ENCODE results near the gene SLMAP. TPM values are rescaled to one million over a fixed set of nuclear protein-coding genes. Genes with fewer than 3 reads are reported as not detected.
"Not testable (repeated sequence)": the region's sequence is repeated elsewhere in the genome, so short reads cannot be mapped to it uniquely, and the experiment has no call there.

The SLMAP gene
- total RNA-seq, 1 experiment from 2014 or later: 78.9 TPM

DNA sequence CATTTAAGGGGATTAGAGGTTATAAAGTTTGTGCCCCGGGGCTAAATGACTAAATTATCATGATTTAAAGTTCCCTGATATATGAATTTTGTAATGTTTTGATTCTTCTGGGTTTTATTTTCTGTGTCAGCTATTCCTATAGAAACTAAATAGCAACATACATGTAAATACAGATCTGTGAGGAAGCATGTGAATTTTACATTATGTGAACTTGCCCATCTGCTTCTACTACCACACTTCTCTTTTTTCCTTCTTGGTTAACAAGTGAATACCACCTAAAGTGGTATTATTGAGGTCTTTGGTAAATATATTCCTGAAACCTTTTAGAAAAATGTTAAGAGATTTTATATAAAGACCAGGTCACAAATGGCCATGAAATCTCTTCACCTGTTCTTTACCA is 29.3 kb downstream of the SLMAP start:
- DNase-seq (ENCODE audit: low spot score): no peak
- in situ Hi-C loops (cut with HindIII; ENCODE audit: low sequenced_read_pairs): no loop called here

DNA sequence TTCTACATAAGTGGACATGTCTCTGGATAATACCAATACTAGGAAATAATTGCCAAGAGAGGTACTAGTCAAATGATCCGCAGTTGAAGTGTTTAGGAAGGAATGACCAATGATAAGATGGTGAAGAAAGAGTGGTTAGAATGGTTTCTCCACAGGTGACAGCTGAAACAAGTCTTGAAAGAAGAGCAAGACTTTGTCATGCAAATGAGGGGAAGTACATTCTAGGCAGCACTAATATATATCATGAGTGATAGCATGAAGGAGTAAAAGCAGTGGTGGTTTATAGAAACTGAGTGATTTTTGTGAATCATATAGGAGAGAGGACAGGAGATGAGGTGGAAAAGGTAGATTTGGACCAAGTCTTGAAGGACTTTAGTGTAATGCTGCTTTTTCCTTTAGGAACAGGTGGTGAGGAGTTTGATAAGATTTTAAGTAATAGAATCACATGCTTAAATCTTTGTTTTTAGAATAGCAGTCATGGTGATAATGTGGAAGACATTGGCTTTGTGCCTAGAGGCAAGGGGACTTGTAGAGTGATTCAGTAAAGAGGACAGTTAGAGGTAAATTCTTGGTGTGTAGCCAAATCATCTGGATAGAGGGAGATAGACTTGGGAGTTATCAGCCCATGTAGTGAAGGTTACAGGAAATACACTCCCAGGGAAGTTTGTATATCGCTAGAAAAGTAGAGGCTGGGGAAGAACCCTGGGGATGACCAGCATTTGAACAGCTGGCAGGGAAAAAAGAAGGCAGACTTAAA is 31.9 kb downstream of the SLMAP start:
- in situ Hi-C loops (cut with HindIII; ENCODE audit: low sequenced_read_pairs): no loop called here
- no peak for DNase-seq (ENCODE audit: low spot score)

DNA sequence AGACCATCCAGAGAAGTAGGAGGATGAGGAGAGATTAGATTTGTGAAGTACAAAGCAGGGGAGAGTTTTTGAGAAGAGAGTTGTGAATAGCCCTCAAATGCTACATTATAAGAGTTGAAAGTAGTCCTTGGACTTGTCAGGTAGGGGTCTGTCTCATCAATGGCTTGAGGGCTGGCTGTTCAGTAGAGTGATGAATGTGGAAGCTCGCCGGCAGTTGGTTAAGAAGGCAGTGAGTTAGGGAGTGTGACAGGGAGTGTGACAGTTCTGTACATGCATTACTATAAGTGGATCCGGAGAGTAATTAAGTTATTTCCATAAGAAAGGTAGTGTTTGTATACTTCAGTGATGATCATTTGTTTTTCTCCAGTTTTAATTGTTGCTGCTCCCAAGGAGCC is 32.5 kb downstream of the SLMAP start:
- no peak for DNase-seq (ENCODE audit: low spot score)
- in situ Hi-C loops (cut with HindIII; ENCODE audit: low sequenced_read_pairs): no loop called here

DNA sequence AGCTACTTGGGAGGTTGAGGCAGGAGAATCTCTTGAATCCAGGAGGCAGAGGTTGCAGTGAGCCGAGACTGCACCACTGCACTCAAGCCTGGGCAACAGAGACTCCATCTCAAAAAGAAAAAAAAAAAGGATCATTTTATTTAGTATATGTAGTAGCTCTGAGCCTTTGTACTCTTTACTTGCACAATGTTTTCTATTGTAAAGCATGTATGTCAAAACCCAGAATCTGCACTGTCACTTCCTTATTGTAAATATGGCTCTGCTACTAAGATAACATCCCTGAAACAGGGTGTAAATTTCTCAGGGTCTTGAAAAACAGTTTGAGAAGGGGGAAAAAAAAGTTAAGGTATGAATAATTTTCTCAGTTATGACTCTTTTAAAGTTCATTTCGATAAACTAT is 35.1 kb downstream of the SLMAP start:
- in situ Hi-C loops (cut with HindIII; ENCODE audit: low sequenced_read_pairs): no loop called here

DNA sequence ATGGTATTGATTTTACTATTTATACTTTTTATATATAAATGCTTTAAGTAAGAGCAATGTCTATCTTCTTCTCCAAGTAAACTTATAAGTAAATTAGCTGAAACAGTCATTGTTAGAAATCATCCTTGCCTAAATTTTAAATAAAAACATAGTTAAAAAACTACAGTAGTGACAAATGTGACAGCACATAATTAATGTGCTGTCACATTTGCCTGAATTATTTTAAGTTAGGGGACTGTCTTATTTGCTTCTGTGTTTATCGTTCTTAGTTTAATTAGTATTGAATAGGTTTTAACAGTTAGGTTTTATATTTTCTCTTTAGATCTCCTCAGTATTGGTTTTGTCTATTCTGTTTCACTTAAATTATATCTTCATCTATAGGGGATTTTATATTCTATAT is 36.1 kb downstream of the SLMAP start:
- in situ Hi-C loops (cut with HindIII; ENCODE audit: low sequenced_read_pairs): no loop called here
- DNase-seq (ENCODE audit: low spot score): no peak

More for the DNA sequence above, 35.1 kb downstream of the SLMAP start:
- no peak for DNase-seq (ENCODE audit: low spot score)

DNA sequence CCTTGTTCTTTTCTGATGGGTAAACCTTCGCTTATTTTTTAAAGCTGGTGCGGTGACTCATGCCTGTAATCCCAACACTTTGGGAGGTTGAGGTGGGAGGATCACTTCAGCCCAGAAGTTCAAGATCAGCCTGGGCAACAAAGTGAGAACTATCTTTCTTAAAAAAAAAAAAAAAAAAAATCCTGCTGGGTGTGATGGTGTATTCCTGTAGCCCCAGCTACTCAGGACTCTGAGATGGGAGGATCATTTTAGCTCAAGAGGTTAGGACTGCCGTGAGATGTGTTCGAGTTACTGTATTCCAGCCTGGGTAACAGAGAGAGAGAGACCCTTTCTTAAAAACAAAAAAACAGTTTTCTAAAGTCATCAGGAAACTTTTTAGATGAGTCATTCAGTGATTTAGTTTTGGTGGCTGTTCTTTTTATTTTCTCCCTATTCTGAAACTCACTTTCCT is 37.7 kb downstream of the SLMAP start:
- in situ Hi-C loops (cut with HindIII; ENCODE audit: low sequenced_read_pairs): no loop called here
- DNase-seq (ENCODE audit: low spot score): no peak

DNA sequence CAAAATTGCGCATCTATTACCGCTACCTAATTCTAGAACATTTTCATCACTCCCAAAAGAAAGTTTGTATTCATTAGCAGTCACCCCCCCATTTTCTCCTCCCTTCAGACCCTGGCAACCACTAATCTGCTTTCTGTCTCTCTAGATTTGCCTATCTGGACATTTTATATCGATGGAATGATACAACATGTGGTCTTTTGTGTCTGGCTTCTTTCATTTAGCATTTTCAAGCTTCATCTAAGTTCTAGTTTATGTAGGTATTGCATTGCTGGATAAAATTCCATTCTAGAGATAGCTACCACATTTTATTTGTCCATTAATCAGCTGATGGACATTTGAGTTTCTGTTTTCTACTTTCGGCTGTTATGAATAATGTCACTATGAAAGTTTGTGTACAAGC is 38.4 kb downstream of the SLMAP start:
- no peak for DNase-seq (ENCODE audit: low spot score)
- in situ Hi-C loops (cut with HindIII; ENCODE audit: low sequenced_read_pairs): no loop called here

DNA sequence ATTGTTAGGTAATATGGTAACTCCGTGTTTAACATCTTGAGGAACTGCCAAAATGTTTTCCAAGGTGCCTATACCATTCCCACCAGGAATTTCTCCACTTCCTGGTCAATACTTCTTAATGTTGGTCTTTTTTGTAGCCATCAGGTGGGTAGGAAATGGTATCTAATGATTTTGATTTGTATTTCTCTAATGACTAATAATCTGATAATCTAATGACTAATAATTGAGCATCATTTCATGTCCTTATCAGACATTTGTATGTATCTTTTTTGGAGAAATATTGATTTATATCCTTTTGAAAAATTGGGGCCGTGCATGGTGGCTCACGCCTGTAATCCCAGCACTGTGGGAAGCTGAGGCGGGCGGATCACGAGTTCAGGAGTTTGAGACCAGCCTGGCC is 38.8 kb downstream of the SLMAP start:
- in situ Hi-C loops (cut with HindIII; ENCODE audit: low sequenced_read_pairs): no loop called here
- DNase-seq (ENCODE audit: low spot score): no peak

DNA sequence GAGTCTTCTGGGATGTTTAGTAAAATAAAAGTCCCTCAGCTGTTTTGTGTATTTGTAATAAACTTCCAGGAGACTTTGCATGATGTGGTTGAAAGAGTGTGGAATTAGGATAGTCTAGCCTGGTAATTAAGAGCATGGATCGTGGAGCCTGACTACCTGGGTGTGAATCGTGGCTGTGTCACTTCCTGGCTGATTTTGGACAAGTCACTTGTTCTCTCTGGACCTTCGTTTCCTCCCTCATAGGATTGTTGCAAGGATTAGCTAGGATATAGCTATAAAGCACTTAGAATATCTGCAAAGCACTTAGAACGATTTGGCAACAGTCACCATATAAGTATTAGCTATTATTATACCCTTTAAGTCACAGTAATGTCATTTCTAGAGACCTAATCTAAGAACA is 40.2 kb downstream of the SLMAP start:
- DNase-seq (ENCODE audit: low spot score): no peak
- in situ Hi-C loops (cut with HindIII; ENCODE audit: low sequenced_read_pairs): no loop called here

DNA sequence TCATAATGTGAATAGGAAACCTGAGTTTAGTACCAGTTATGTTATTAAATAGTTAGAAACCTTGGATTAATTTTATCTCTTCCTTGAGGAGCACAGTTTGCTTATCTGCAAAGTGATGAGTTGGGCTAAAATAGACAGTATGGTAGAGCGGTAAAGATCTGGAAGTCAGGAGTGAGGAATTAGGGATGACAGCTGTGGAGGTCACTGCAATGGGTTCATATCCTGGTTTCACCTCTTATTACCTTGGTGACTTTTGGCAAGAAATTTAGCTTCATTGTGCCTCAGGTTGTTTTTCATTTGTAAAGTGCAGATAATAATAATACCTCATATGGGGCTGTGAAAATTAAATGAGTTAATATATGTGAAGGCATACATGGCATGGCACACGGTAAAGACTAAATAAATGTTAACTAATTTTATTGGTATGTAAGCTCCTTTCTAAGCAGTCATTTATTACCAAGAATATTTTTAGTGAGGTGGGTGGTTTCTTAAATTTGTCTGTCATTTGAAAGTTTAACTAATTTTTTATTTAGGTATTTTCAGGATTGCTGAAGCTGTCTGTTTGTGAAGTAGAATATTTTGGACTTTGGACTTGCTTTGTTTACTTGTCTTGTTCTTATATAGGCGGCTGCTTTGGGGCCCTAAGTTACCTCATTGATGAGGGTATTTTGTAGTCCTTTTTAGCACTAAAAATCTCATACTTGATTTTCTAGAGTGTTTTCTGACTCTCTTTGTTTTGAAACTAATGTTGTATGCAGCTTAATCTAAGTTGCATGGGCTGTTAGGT is 41.8 kb downstream of the SLMAP start:
- no peak for DNase-seq (ENCODE audit: low spot score)
- in situ Hi-C loops (cut with HindIII; ENCODE audit: low sequenced_read_pairs): no loop called here

DNA sequence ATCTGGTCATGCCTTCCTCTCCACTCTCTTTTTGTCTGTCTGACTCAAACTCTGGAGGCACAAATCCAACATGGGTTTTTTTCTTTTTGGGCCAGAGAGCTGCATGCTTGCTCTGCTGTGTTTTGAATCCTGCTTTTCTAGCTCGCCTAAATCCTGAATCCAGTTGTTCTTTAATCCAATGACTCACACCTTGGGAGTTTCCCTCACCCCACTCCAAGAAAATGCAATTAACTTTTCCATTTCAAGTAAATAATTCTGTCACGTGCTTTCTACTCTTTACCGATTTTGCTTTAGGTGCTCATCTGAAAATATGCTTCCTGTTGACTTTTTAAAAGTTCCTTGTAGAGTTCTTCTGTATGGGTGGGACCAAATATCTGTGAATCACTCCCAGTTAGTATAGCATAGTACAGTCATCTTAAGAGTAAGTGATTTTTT is 47.6 kb downstream of the SLMAP start:
- in situ Hi-C loops (cut with HindIII; ENCODE audit: low sequenced_read_pairs): no loop called here
- DNase-seq (ENCODE audit: low spot score): no peak

DNA sequence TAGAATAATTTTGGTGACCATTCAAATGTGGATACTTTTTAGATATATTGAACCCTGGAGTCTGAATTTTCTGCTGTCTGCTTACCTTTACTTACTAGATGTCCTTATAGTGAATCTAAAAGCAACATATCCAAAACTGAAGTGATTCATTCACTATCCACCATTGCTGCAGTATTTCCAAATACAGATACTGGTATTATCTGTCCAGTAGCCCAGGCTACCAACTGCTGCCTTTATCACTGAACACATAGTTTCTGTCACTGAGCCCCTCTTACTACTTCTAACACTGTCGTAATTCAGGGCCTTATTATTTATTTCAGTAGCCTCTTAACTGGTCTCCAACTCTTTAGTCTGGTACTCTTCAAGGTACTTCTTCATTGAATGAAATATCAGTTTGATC is 49.2 kb downstream of the SLMAP start:
- in situ Hi-C loops (cut with HindIII; ENCODE audit: low sequenced_read_pairs): no loop called here
- DNase-seq (ENCODE audit: low spot score): no peak

DNA sequence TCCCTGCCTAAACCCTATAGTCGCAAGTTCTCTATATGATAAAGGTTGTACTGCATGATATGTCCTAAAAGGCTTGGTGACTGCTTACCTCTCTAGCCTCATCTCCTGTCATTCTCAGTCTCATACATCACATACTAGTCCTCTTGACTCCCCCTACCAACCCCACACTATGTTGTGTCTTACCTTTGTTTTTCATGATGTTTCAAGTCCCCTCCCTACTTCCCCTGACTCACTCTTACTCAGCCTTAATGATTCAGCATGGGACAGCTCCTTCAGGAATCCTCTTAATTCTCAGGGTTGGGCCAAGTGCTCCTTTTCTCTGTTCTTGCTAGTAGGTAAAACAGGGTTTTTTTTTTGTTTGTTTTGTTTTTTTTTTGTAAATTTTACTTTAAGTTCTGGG is 49.6 kb downstream of the SLMAP start:
- DNase-seq (ENCODE audit: low spot score): no peak
- in situ Hi-C loops (cut with HindIII; ENCODE audit: low sequenced_read_pairs): no loop called here

DNA sequence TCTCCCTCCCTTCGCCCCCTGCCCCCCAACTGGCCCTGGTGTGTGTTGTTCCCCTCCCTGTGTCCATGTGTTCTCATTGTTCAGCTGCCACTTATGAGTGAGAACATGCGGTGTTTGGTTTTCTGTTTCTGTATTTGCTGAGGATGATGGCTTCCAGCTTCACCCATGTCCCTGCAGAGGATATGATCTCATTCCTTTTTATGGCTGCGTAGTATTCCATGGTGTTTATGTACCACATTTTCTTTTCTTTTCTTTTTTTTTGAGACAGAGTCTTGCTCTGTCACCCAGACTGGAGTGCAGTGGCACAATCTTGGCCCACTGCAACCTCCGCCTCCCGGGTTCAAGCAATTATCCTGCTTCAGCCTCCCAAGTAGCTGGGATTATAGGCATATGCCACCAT is 50.1 kb downstream of the SLMAP start:
- DNase-seq (ENCODE audit: low spot score); in situ Hi-C loops (cut with HindIII; ENCODE audit: low sequenced_read_pairs): not testable (repeated sequence)

DNA sequence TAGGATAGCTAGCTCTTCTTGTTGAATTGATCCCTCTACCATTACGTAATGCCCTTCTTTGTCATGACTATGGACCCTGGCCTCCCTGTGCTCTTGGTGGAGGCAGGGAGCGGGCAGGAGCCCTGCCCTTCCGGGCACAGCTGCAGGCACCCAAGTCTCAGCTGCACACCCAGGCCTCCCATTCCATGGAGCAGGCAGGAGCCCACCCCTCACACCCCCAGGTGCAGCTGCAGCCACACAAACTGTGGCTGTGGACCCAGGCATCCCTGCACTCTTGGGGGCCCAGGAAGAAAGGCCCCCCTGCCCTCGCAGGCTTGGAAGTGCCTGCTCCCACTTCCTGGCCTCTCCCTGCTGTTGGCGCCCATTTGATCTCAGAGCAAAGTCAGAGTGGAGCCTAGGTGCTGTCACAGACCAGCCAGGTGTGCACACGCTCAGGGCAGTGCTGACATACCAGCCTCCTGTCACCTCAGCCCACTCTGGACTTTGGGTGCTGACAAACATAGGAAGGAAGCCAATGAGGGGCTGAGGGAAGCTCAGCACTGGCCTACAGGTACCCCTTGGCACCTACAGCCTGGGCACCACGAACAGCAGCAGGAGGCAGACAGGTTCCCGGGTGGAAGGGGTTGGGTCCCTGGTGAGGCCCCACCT is 53.0 kb downstream of the SLMAP start:
- no peak for DNase-seq (ENCODE audit: low spot score)
- in situ Hi-C loops (cut with HindIII; ENCODE audit: low sequenced_read_pairs): no loop called here

DNA sequence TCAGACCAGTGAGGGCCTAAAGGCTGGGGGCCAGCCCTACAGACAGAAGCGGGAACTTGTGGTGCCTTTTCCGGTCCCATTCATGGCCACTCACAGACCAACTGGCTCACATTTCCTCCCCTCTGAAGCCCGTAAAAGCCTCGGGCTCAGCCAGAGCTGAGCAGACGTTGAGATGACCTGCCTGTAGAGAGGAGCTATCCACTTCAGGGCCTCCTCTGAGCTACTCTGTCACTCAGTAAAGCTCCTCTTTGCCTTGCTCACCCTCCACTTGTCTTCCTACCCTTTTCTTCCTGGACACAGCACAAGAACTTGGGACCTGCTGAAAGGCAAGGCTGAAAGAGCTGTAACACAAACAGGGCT is 53.5 kb downstream of the SLMAP start:
- DNase-seq (ENCODE audit: low spot score): no peak
- in situ Hi-C loops (cut with HindIII; ENCODE audit: low sequenced_read_pairs): no loop called here

DNA sequence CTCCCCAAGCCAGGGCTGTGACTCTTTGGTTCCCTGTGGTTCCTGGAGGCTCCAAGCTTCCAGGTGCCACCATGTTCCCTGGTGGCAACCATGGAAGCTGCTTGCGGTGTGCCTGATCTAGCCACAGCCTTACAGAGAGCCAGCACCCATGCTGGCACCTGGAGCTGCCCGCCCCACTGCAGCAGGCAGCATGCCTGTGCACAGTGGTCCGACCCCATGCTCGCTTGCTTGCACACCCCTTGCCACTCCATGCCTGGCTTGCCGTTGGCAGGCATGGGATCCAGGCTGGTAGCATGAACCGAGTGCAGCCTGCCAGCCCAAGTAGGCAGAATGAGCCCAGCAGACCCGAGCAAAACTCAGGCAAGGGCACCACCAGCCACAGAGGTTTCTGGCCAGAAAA is 53.9 kb downstream of the SLMAP start:
- in situ Hi-C loops (cut with HindIII; ENCODE audit: low sequenced_read_pairs): no loop called here
- no peak for DNase-seq (ENCODE audit: low spot score)

DNA sequence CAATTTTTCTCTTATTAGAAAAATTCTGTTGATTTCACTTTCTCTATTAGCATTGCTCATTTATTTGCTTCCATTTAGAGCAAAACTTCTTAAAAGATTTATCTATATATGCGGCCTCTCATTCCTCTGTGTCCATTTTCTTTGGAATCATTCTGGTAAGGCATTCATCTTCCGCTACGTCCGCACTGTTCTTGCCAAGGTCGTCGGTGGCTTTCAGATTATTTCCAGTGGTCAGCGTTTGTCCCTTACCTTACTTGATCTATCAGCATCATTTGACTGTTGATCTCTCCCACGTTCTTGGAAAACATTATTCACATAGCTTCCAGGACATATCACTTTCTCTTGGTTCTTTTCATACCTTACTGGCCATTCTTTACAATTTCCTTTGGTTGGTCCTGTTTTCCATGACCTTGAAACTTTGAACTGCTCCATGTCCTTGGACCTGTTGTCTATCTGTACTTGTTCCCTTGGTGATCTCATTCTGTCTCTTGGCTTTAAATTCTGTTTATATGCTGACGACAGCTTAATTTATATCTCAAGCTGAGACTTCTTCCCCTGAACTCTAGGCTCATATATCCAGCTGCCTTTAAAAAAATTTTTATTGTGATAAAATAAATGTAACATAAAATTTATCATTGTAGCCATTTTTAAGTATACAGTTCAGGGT is 54.5 kb downstream of the SLMAP start:
- DNase-seq (ENCODE audit: low spot score): no peak
- in situ Hi-C loops (cut with HindIII; ENCODE audit: low sequenced_read_pairs): no loop called here

DNA sequence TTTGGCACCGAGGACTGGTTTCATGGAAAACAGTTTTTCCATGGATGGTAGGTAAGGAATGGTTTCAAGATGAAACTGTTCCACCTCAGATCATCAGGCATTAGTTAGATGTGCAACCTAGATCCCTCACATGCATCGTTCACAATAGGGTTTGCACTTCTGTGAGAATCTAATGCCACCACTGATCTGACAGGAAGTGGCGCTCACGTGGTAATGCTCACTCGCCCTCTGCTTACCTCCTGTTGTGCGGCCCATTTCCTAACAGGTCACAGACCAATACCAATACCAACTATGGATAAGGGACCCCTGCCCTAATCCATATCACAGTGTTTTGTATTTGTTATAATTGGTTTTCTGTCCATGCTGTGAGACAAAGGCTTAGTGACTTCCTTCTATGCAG is 58.9 kb downstream of the SLMAP start:
- DNase-seq (ENCODE audit: low spot score): no peak
- in situ Hi-C loops (cut with HindIII; ENCODE audit: low sequenced_read_pairs): no loop called here
